Activated naive CD4-positive, alpha-beta T cell (primary cell): ENCODE results near the gene NPY5R.

Experiments
- DNase-seq, 4 experiments: peaks; one replicate each; lab custom pipeline; 2025; lab: John Stamatoyannopoulos, UW

NPY5R gene

DNA sequence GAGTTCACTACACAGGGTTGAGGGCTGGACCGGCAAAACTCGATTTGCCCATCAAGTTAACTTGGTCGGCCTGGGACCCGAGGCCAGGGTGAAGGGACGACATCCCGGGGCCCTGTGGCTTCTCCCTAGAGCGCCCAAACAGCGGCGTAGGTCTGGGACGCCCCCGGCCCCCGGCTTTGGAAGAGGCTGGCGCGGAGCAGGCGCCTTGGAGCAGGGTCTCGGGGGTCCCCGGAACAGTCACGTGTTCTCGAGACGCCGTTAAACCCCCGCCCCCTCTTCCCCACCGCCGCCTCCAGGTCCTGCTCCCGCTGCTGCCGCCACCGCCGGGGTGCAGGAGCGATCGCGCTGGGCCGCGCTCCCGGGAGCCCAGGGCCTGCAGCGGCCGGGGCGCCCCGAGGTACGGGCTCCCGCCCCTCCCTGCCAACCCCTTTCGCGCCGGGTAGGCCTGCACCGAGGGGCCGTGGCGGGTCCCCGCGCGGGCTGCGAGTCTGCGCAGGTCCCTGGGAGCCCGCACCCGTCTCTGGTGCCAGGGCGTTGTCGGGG, at the start of gene NPY5R:
Gene NPY5R, plus strand, starts transcription at position 289 of the 543 bp plus-strand sequence. CDS start 6,382 bp downstream, outside the sequence.
- DNase-seq, result no peak

DNA sequence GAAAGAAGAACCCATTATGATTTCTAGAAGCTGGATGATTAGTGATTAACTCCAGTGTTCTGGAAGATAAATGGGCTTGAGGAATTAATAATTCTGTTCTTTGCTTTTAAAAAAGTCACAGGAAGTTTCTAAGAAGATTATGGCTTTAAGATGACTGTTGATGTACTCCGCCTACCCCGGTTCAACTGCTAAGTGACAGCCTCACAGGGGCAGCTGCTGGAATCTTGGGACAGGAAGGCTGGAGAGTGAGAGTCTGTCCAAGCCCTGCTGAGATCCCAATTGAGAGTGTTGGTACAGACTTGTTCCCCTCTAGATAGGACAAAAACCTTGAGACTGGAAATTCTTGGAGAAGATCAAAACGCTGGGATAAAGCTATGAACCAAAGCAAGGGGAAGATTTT, 48.6 kb upstream of the NPY5R start:
- DNase-seq, result no peak

- no peak for DNase-seq
Observed at GRCh38 chr4:163300445-163300844, 43.2 kb upstream of the NPY5R start.

GRCh38 chr4:163303069-163303468, 40.6 kb upstream of the NPY5R start:
- DNase-seq, result no peak

DNA sequence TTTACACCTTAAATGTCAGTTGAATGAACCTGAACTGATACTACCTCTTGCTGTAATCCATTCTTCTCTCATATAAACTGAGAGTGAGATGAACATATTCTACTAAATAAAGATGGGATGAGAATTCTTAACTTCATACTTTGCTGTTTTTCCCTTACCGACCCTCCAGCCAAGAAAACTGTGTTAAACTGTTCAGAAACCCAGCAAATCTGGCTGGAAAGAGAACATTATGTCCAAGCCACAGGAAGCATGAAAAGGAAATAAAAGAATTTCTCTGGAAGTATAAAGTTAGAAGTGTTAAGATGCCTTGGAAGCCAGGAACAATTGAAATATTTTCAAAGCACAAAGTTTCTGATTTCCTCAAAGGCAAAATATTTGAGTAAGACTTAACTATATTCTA, 34.2 kb upstream of the NPY5R start:
- DNase-seq, result no peak

DNA sequence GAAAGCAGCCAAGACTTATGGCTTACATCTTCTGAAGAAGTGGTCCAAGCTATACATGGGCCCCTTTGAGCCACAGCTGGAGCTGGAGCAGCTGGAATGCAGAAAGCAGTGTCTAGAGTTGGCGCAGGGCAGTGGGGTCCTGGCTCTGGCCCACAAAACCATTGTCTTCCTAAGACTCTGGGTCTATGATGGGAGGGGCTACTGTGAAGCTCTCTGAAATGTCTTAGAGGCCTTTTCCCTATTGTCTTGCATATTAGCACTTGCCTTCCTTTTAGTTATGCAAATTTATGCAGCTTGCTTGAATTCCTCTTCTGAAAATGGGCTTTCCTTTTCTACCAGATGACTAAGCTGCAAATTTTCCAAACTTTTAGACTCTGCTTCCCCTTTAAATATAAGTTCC, 26.6 kb upstream of the NPY5R start:
- no peak for DNase-seq

- no peak for DNase-seq
Observed at GRCh38 chr4:163330916-163331628, 12.6 kb upstream of the NPY5R start.

DNA sequence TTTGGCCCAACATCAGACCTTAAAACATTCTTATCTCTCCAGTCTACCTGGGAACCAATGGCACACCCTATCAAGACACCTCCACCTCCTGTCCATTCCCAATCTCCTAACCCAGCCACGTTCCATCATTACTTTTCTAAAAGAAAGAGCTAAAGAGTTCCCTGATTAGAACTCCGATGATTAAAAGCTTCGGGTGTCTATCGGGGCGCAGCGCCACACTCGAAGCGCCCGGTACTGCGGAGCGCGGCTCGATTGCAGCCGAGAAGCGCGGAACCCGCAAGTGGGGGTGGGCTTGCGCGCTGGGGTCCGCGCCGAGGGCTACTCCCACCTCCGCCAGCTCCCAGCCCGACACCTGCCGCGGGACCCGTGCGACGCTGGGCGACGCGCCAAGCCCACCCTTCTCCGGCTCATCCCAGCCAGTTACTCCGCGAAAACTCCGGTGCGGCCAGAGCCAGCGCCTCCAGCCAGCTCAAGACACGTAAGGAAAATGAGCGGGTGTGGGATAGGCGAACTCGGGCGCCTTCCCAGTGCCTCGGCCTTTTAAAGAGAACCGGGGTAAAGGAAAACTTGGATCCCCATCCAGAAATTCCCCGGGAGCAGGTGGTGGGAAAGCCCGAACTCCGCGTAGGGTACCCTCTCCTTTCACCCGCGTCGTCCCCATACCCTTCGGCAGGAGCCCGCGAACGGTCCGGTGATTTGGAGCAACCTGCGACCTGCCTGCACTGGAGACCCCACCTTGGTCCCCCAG, 11.9 kb upstream of the NPY5R start:
- DNase-seq, result no peak

DNA sequence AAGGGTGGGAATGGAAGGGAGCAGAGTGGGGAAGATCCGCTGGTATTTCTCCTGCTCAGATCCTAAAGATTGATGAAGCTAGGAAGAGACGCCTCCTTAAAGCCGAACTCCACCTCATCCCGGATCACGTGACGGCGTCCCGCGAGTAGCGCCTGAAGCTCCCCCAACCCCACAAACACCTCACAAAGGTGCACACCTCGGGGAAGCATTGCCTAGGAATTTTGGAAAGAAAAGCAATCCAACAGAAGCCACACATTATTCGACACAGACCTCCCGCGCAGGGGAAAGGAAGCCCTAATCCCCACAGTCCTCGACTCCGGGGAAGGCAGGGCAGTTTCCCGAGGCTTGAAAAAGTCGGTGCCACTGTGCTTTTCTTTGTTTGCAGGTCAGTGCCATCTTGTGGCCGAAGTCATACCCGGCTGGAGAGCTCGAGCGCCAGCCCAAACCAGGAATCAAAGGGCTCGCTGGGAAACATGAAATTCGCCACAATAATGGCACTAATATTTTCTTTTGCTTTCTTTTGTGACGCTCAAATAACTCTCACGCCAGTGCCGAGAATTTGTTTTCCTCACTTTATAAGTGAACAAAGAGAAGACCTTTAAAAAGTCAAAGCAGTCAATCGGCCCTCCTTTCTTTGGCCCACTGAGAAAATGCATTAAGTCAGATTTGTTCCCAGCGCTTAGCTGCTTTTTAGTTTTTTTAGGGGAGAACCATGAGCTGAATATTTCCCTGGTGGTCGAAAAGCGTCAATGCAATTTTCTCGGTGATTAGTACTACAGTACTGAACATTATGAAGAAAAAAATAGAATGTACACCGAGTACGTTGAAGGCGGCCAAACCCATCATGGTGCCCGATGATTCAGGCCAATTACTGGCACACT, 10.9 kb upstream of the NPY5R start, which contains the start of gene NPY1R:
Gene NPY1R, minus strand, starts transcription at position 71 of the 881 bp plus-strand sequence. CDS start 6,042 bp downstream, outside the sequence.
- no peak for DNase-seq

DNA sequence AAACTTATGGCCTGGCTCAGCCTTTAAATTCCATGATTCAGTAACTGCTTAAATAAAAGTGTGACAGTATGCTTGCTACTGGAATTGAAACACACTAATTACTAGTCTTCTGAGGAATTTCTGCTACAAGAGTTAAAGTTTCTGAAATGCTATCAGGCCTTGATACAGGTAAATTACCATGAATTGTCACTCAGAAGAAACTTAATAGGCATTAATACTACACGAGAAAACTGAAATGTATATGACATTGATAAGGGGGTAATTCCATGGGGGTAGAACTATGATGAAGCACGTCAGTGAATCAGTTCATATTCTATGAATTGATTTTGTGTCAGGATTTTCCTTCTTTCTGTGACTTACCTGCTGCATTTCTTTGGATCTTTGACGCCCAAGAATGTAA, 8.3 kb upstream of the NPY5R start:
- no peak for DNase-seq

GRCh38 chr4:163344147-163345125, 744 bp downstream of the NPY5R start:
- no peak for DNase-seq

DNA sequence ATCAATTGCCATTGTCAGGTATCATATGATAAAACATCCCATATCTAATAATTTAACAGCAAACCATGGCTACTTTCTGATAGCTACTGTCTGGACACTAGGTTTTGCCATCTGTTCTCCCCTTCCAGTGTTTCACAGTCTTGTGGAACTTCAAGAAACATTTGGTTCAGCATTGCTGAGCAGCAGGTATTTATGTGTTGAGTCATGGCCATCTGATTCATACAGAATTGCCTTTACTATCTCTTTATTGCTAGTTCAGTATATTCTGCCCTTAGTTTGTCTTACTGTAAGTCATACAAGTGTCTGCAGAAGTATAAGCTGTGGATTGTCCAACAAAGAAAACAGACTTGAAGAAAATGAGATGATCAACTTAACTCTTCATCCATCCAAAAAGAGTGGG, 7.0 kb downstream of the NPY5R start:
- no peak for DNase-seq

DNA sequence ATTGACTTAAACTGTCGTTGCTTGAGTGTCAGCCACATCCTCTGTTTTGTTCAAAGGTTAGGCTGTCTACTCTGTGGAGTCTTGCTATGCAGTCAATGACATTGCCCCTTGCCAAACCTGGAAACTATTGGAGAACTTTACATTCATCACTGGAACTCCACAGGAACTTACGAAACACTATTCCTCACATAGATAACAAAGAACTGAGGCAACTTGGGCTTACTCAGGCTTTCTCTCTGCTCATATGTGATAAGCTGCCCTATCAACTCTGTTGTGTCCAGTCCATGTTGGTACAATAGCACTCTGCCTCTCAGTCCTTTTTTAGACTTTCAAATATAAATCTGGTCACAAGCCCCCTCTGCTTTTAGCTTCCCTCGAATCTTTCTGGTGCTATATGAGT, 9.4 kb downstream of the NPY5R start:
- no peak for DNase-seq

DNA sequence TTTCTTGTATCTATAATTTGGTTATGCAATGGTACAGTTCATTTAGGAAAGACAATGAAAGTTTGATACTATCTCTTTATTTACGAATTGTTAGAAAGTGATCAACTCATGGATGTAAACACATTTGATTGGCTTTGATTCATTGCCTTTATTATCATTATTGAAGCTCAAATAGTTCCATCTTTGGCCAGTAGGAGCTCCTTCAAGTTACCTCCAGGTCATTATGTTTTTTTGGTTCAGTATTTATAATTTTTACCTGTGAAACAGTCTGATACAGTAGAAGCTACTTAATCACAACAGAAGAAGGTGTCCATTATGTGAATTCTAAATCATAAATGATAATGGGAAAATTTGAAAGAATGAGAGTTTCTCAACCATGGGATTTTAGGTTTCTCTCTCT, 12.4 kb downstream of the NPY5R start:
- no peak for DNase-seq

DNA sequence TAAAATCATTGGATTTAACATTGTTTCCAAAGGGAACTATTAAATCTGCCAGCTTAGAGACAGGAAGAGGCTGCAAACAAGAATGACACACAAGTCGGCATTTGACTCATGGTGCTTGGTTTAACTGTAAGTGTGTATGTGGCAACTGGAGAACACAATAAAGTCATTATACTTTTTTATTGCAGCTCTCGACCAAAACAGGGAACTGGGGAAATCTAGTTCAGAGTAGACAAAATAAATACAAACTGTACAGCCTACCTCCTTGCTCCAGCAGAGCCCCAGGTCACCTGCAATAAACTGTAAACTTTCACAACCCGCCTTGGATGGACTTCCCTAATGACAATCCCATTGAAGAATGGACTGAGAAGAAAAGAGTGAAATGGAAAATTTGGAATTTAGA, 24.0 kb downstream of the NPY5R start:
- DNase-seq, result no peak

DNA sequence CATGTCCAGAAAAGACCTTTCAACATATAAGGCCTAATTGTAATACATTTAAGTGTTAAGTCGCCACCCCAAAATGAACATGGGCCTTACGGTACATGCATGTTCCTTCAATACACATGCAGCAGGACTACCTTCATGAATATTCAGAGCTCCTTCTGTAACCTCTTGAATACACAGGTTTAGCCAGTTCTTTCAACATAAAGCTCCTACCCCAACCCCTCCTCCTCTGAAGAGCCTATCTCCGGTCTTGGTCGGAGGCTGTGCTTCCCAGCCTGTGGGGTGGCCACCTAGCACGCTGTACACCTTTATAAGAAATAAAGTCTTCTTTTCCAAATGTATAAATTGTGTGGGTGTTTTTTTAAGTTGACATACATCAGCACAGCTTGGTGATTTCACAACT, 28.3 kb downstream of the NPY5R start:
- DNase-seq, result no peak

- no peak for DNase-seq
Observed at GRCh38 chr4:163378661-163379060, 35.0 kb downstream of the NPY5R start.

GRCh38 chr4:163380703-163381102, 37.0 kb downstream of the NPY5R start:
- no peak for DNase-seq

DNA sequence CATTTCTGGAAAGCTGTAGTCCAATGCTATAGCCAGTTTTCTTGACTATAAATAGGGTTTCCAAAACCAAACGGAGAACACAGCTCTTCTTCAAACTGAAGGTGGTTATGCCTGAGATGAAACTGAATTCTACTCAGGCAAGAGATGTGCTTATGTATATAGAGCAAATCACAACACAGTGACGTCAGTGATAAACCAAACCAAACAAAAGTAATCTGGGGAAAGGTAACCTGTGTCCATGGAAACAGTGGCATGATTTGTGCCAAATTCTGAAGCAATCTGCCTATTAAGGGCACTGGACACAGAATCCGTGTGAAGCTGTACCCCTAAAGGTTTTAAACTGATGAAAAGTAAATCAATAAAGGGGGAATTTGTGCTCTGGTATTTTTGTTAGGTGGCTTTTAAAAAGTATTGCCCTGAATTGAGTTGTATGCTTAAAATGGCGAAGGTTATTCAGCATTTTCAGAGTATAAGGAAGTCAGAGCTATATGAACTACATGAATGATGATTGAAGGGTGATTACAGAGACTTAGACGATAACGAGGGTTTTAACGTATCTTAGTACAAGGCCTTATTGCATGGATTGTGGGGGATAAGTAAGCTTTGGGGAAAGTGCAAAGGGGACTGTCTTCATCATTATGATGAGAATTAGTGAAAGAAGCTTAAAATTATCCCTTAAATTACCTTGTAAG, 38.6 kb downstream of the NPY5R start:
- DNase-seq, result no peak

DNA sequence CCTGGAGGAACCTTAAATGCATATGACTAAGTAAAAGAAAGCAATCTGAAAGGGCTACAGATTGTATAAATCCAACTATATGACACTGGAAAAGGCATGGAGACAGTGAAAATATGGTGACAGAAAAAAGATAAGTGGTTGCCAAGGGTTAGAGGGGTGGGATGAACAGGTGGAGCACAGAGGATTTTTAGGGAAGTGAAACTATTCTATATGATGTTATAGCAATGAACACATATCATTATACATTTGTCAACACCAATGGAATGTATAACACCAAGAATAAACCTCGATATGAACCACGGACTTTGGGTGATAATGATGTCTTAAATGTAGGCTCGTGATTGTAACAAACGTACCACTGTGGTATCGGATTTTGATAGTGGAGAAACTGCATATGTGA, 40.7 kb downstream of the NPY5R start:
- no peak for DNase-seq
